Endothelial cell of umbilical vein (primary cell): ENCODE data around the gene PTPRK. TPM values are rescaled to one million over a fixed set of nuclear protein-coding genes. Genes with fewer than 3 reads are reported as not detected.

Source experiments
- BruUV-seq: library from RNA; stranded (reverse); fragments of 400-500 nt; replicated peaks from 2 replicates; lab custom pipeline; 2021; lab: Mats Ljungman, UMichigan
- CTCF ChIA-PET: fragments of 300-600, 350-600 bp; sonication (Branson Sonifier 250); formaldehyde crosslinking; loops from one replicate; lab custom pipeline; 2021; ENCODE audit warnings: antibody characterized with exemption, inconsistent platforms; lab: Charles Lee
- POLR2A ChIA-PET: fragments of 300-600, 350-600 bp; sonication (Branson Sonifier 250); formaldehyde crosslinking; loops from one replicate; lab custom pipeline; 2021; ENCODE audit warnings: antibody characterized with exemption, inconsistent platforms; lab: Charles Lee
- DNase-seq: peaks from one replicate; pipeline ENCODE4 v3.0.0-alpha.2; 2011; ENCODE audit warnings: low read depth, low spot score
- FAIRE-seq: peaks from 2 replicates; lab custom pipeline; 2011; peaks lifted over from hg19 to GRCh38; lab: Jason Lieb, UNC
- H2AFZ ChIP-seq: 2 replicates; pipeline ENCODE4 v1.6.0; 2012; ENCODE audit warnings: low read depth, low read length, control low read depth, inconsistent platforms
- H3K27ac ChIP-seq: 2 replicates; pipeline ENCODE4 v1.5.1; 2011; ENCODE audit warnings: low read depth, mild to moderate bottlenecking, control low read depth, low read length, moderate library complexity; ENCODE audit not compliant: insufficient read depth
- H3K27me3 ChIP-seq, 2 experiments: 2 replicates each; pipeline versions ENCODE4 v1.6.0 to v1.6.1; 2011; ENCODE audit warnings: low read length in 2 of 2, mixed read lengths in 1 of 2; ENCODE audit not compliant: control insufficient read depth in 2 of 2, insufficient read depth in 2 of 2
- H3K36me3 ChIP-seq, 2 experiments: 2 replicates in 1 of 2; 3 replicates in 1 of 2; pipeline ENCODE4 v1.5.1; 2011; ENCODE audit warnings: low read length in 2 of 2, mild to moderate bottlenecking in 1 of 2, moderate library complexity in 1 of 2; ENCODE audit not compliant: control insufficient read depth in 2 of 2, insufficient read depth in 2 of 2; ENCODE audit errors: extremely low read depth in 1 of 2
- H3K4me1 ChIP-seq: 3 replicates; pipeline ENCODE4 v1.5.1; 2011; ENCODE audit warnings: mild to moderate bottlenecking, low read length; ENCODE audit not compliant: control insufficient read depth, insufficient read depth; ENCODE audit errors: extremely low read depth
- H3K4me2 ChIP-seq: 2 replicates; pipeline ENCODE4 v1.6.1; 2011; ENCODE audit warnings: low read length, control low read depth, mixed read lengths; ENCODE audit not compliant: insufficient read depth
- H3K4me3 ChIP-seq, 3 experiments: fragments of 200-600 bp in 1 of 3; sonication (generic), shearing (Covaris generic) in 1 of 3; replicated peaks in 1 of 3; 2 replicates each; pipeline ENCODE4 v1.5.1; 2011 to 2016; ENCODE audit warnings: control low read depth in 3 of 3, low read length in 3 of 3, mild to moderate bottlenecking in 2 of 3, inconsistent platforms in 1 of 3, low read depth in 1 of 3, moderate library complexity in 1 of 3; ENCODE audit not compliant: insufficient read depth in 1 of 3
- H3K79me2 ChIP-seq: 2 replicates; pipeline ENCODE4 v1.6.0; 2012; ENCODE audit warnings: low read length, inconsistent platforms; ENCODE audit not compliant: control insufficient read depth, insufficient read depth
- H3K9ac ChIP-seq: replicated peaks from 2 replicates; pipeline ENCODE3; 2011; ENCODE audit warnings: low read length, control low read depth; ENCODE audit not compliant: insufficient read depth; ENCODE audit errors: extremely low read depth
- H3K9me1 ChIP-seq: replicated peaks from 3 replicates; pipeline ENCODE4 v1.6.0; 2011; ENCODE audit warnings: mild to moderate bottlenecking, low read length; ENCODE audit not compliant: control insufficient read depth, insufficient read depth; ENCODE audit errors: extremely low read depth
- H3K9me3 ChIP-seq: replicated peaks from 2 replicates; pipeline ENCODE4 v1.5.1; 2012; ENCODE audit warnings: low read length, inconsistent platforms; ENCODE audit not compliant: control insufficient read depth, insufficient read depth
- H4K20me1 ChIP-seq: replicated peaks from 2 replicates; pipeline ENCODE3; 2011; ENCODE audit warnings: mild to moderate bottlenecking, low read length; ENCODE audit not compliant: control insufficient read depth, insufficient read depth; ENCODE audit errors: extremely low read depth
- EZH2 ChIP-seq: IDR thresholded peaks from 2 replicates; pipeline ENCODE4 v1.6.1; 2012; ENCODE audit warnings: borderline replicate concordance, low read depth, mild to moderate bottlenecking, moderate library complexity, low read length, inconsistent platforms; ENCODE audit not compliant: severe bottlenecking
- FOS ChIP-seq: IDR thresholded peaks from 2 replicates; pipeline ENCODE4 v1.6.1; 2011; ENCODE audit warnings: mild to moderate bottlenecking, low read length, moderate library complexity, borderline replicate concordance; ENCODE audit not compliant: insufficient read depth
- GATA2 ChIP-seq: IDR thresholded peaks from 2 replicates; pipeline ENCODE4 v1.7.0; 2011; ENCODE audit warnings: low read depth, mild to moderate bottlenecking, moderate library complexity, mixed read lengths, low read length; ENCODE audit not compliant: insufficient read length, insufficient read depth
- JUN ChIP-seq: IDR thresholded peaks from 2 replicates; pipeline ENCODE4 v1.6.1; 2011; ENCODE audit warnings: borderline replicate concordance, low read depth; ENCODE audit not compliant: insufficient read length, insufficient read depth
- MYC ChIP-seq: IDR thresholded peaks from one replicate; pipeline ENCODE4 v1.6.1; 2011; ENCODE audit warnings: mild to moderate bottlenecking, low read depth, low read length
- POLR2A ChIP-seq: IDR thresholded peaks from 2 replicates; pipeline ENCODE4 v1.6.1; 2012; ENCODE audit warnings: low read depth, mild to moderate bottlenecking, control low read depth, low read length
- POLR2AphosphoS5 ChIP-seq: IDR thresholded peaks from 2 replicates; pipeline ENCODE4 v1.6.1; 2012; ENCODE audit warnings: low read depth, mild to moderate bottlenecking, control low read depth, low read length, moderate library complexity; ENCODE audit not compliant: insufficient read depth
- dilution Hi-C: fragments of 300-500 bp; cut with MboI; formaldehyde crosslinking; loops from one replicate; pipeline ENCODE4 v1.15.0; 2019; ENCODE audit warnings: low sequenced_read_pairs; ENCODE audit not compliant: extremely low pct_ligation_motif_present
- intact Hi-C: fragments of 100-400 bp; cut with micrococcal nuclease; formaldehyde crosslinking; loops from one replicate; pipeline ENCODE4 v1.10.0; 2022
- polyA plus RNA-seq, 4 experiments: library from polyadenylated mRNA; depleted of rRNA in 3 of 4; stranded (reverse) in 3 of 4; unstranded in 1 of 4; fragments of >200 nt; gene quantifications; 2 replicates each; pipeline versions ENCODE4 v1.2.1 to v1.2.3, GENCODE V29; 2011 to 2012; ENCODE audit warnings: missing spikeins in 1 of 4
- total RNA-seq: library from RNA; stranded (reverse); gene quantifications from 2 replicates; pipeline ENCODE4 v1.2.3, GENCODE V29; 2021
- TF ChIP-seq, protein P1 (sequence below): IDR thresholded peaks from 2 replicates; pipeline ENCODE4 v1.6.1; 2011; ENCODE audit not compliant: insufficient read depth, insufficient read length
- TF ChIP-seq, protein P2 (sequence below), 2 donors: IDR thresholded peaks; 1 replicate in 1 of 2; 2 replicates in 1 of 2; pipeline ENCODE4 v1.5.1; 2011; ENCODE audit warnings: low read length in 2 of 2, mild to moderate bottlenecking in 2 of 2, moderate library complexity in 2 of 2, control low read depth in 1 of 2, inconsistent platforms in 1 of 2, low read depth in 1 of 2; ENCODE audit not compliant: insufficient read depth in 1 of 2; ENCODE audit errors: extremely low read depth in 1 of 2

PTPRK gene
- total and polyA plus RNA-seq, 2 donors (not counting 3 experiments of a cell fraction or from before 2014, with no cell fraction given): 15.2 to 74.0 TPM

DNA sequence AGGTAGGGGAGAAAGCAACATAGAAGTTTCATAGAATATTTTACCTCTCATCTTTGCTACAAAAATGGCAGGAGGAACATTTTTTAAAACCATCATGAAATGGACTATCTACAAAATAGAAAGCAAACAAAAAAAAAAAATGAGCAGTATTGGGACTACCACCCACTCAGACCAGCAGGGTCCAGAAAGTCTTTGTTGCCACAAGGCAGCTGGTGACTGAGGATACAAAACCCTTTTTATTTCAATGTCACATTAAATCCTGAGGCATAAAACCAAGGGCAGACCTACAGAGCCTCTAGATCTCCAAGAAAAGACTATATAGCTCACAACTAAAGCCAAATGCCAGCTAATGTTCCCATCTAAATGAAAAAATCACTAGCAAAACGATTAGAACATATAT lies 282.2 kb downstream of the PTPRK start:
- no peak for TF ChIP-seq MYC
- TF ChIP-seq JUN: no peak
- TF ChIP-seq FOS: no peak
- TF ChIP-seq, protein P1, sequence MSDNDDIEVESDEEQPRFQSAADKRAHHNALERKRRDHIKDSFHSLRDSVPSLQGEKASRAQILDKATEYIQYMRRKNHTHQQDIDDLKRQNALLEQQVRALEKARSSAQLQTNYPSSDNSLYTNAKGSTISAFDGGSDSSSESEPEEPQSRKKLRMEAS: no peak
- Histone ChIP-seq H4K20me1 (no peaks in the 10 kb centered on the region), H3K9me3 (no peaks in the 10 kb centered on the region), H3K36me3 (no peaks in the 10 kb centered on the region), H3K4me1 (peaks cover 18% of the 10 kb centered on the region), H3K4me3 (no peak overlapping the region), H3K27me3 (no peaks in the 10 kb centered on the region), H3K9me1 (no peaks in the 10 kb centered on the region), H3K79me2 (no peaks in the 10 kb centered on the region), H2AFZ (no peak overlapping the region), H3K4me2 (no peak overlapping the region), H3K9ac (no peak overlapping the region), H3K27ac (no peak overlapping the region)
- BruUV-seq: no TSS peak
- DNase-seq (no peak), FAIRE-seq (no peak)
- POLR2A ChIA-PET: no interaction called here
- CTCF ChIA-PET: interaction anchor here (2.0 kb wide), 1 partner anchor 493 kb away, joined by 6 read pairs; no protein-coding TSS in a partner anchor
- intact Hi-C loops (no loop called here), dilution Hi-C loops (no loop called here)

DNA sequence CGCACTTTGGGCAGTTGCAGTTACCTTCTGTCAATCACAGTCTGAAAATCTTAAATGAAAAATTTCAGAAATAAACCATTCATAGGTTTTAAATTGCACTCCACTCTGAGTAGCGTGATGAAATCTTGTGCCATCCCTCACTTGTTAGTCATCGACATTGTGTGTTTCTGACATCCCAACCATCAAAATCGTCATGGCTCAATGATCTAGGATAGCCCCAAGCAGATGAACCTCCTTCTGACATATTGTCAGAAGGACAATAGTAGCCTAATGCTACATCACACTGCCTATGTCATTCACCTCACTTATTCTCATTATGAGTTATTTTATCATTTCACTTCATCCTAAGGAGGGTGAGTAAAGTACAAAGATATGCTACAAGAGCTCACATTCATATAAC lies 284.8 kb downstream of the PTPRK start:
- DNase-seq (no peak), FAIRE-seq (no peak)
- H3K36me3 ChIP-seq: no peaks in the 10 kb centered on the region
- dilution Hi-C loops: no loop called here
- TF ChIP-seq, protein P1: no peak
- TF ChIP-seq EZH2 (no peak), JUN (no peak), POLR2AphosphoS5 (no peak), FOS (no peak), POLR2A (no peak), GATA2 (no peak), MYC (no peak)
- TF ChIP-seq, protein P2, sequence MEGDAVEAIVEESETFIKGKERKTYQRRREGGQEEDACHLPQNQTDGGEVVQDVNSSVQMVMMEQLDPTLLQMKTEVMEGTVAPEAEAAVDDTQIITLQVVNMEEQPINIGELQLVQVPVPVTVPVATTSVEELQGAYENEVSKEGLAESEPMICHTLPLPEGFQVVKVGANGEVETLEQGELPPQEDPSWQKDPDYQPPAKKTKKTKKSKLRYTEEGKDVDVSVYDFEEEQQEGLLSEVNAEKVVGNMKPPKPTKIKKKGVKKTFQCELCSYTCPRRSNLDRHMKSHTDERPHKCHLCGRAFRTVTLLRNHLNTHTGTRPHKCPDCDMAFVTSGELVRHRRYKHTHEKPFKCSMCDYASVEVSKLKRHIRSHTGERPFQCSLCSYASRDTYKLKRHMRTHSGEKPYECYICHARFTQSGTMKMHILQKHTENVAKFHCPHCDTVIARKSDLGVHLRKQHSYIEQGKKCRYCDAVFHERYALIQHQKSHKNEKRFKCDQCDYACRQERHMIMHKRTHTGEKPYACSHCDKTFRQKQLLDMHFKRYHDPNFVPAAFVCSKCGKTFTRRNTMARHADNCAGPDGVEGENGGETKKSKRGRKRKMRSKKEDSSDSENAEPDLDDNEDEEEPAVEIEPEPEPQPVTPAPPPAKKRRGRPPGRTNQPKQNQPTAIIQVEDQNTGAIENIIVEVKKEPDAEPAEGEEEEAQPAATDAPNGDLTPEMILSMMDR (IDR thresholded peaks at IDR 0.05; ENCODE audit: extremely low read depth in 1 of 2, insufficient read depth in 1 of 2, low read depth in 1 of 2, low read length in 2 of 2): no peak
- H3K27me3 ChIP-seq: no peaks in the 10 kb centered on the region
- no peaks in the 10 kb centered on the region for H4K20me1 ChIP-seq
- intact Hi-C loops: no loop called here
- BruUV-seq: no TSS peak
- CTCF ChIA-PET: no interaction called here
- H3K4me1 ChIP-seq: peaks cover 10% of the 10 kb centered on the region
- no peaks in the 10 kb centered on the region for H3K9me3 ChIP-seq
- H2AFZ ChIP-seq: no peak overlapping the region
- no peak overlapping the region for H3K4me3 ChIP-seq
- no peaks in the 10 kb centered on the region for H3K79me2 ChIP-seq
- POLR2A ChIA-PET: no interaction called here
- no peaks in the 10 kb centered on the region for H3K9me1 ChIP-seq
- no peak overlapping the region for H3K9ac ChIP-seq
- H3K4me2 ChIP-seq: no peak overlapping the region
- no peak overlapping the region for H3K27ac ChIP-seq
